Neural progenitor cell (in vitro differentiated cells): ENCODE results near the gene FSTL5. TPM values are rescaled to one million over a fixed set of nuclear protein-coding genes. Genes with fewer than 3 reads are reported as not detected.

Source experiments
- DNase-seq: peaks from one replicate; pipeline ENCODE4 v3.0.0-alpha.2; 2016; ENCODE audit warnings: low spot score
- H2AFZ ChIP-seq: fragments of 200-600 bp; sonication (generic); replicated peaks from 2 replicates; pipeline ENCODE4 v1.6.1; 2016; ENCODE audit warnings: antibody characterized with exemption
- H3F3A ChIP-seq: fragments of 200-600 bp; sonication (generic); 2 replicates; pipeline ENCODE4 v1.6.1; 2016; ENCODE audit warnings: antibody characterized with exemption, low read depth
- H3K27ac ChIP-seq: fragments of 200-600 bp; sonication (generic); 2 replicates; pipeline ENCODE4 v1.5.1; 2016; ENCODE audit warnings: mild to moderate bottlenecking
- H3K27me3 ChIP-seq: fragments of 200-600 bp; sonication (generic); 2 replicates; pipeline ENCODE4 v1.6.1; 2016; ENCODE audit warnings: mild to moderate bottlenecking, moderate library complexity
- H3K36me3 ChIP-seq: fragments of 200-600 bp; sonication (generic); 2 replicates; pipeline ENCODE4 v1.5.1; 2016
- H3K4me1 ChIP-seq: fragments of 200-600 bp; sonication (generic); 2 replicates; pipeline ENCODE4 v1.6.1; 2016; ENCODE audit warnings: mixed run types
- H3K4me2 ChIP-seq: fragments of 200-600 bp; sonication (generic); 2 replicates; pipeline ENCODE4 v1.6.1; 2016
- H3K4me3 ChIP-seq: fragments of 200-600 bp; sonication (generic); 2 replicates; pipeline ENCODE4 v1.5.1; 2016
- H3K79me2 ChIP-seq: fragments of 200-600 bp; sonication (generic); 2 replicates; pipeline ENCODE4 v1.6.1; 2016; ENCODE audit warnings: low read depth
- H3K9ac ChIP-seq: fragments of 200-600 bp; sonication (generic); 2 replicates; pipeline ENCODE4 v1.6.1; 2016
- H3K9me3 ChIP-seq: fragments of 200-600 bp; sonication (generic); 2 replicates; pipeline ENCODE4 v1.5.1; 2016; ENCODE audit warnings: low read depth
- H4K20me1 ChIP-seq: fragments of 200-600 bp; sonication (generic); 2 replicates; pipeline ENCODE4 v1.6.1; 2016; ENCODE audit warnings: low read depth
- H3K27ac Mint-ChIP-seq: 3 replicates; pipeline ENCODE4 v1.8.0; 2021; ENCODE audit warnings: mixed read lengths
- H3K27me3 Mint-ChIP-seq: 2 replicates; pipeline ENCODE4 v1.8.0; 2022; ENCODE audit warnings: low read depth, mild to moderate bottlenecking, inconsistent platforms, moderate library complexity, mixed read lengths; ENCODE audit not compliant: insufficient read depth
- H3K36me3 Mint-ChIP-seq: 3 replicates; pipeline ENCODE4 v1.8.0; 2021; ENCODE audit warnings: mixed read lengths
- H3K4me1 Mint-ChIP-seq: 3 replicates; pipeline ENCODE4 v1.8.0; 2021; ENCODE audit warnings: mixed read lengths
- H3K4me3 Mint-ChIP-seq: 3 replicates; pipeline ENCODE4 v1.8.0; 2021; ENCODE audit warnings: mild to moderate bottlenecking, moderate library complexity, mixed read lengths
- H3K9me3 Mint-ChIP-seq: 3 replicates; pipeline ENCODE4 v1.8.0; 2020; ENCODE audit warnings: mixed read lengths
- EZH2 ChIP-seq: fragments of 200-600 bp; sonication (generic); IDR thresholded peaks from 2 replicates; pipeline ENCODE4 v1.6.1; 2017; ENCODE audit warnings: antibody characterized with exemption, mild to moderate bottlenecking, moderate library complexity
- EZH2phosphoT487 ChIP-seq: fragments of 200-600 bp; sonication (generic); IDR thresholded peaks from 2 replicates; pipeline ENCODE4 v1.6.1; 2017; ENCODE audit warnings: antibody characterized with exemption
- total RNA-seq: library from RNA; depleted of rRNA; stranded (reverse); fragments of >200 nt; gene quantifications from 2 replicates; pipeline ENCODE4 v1.2.3, GENCODE V29; 2015; ENCODE audit warnings: low replicate concordance
- TF ChIP-seq, protein P1 (sequence below): fragments of 200-600 bp; sonication (generic); IDR thresholded peaks from 2 replicates; pipeline ENCODE4 v1.5.1; 2017; ENCODE audit warnings: antibody characterized with exemption, mild to moderate bottlenecking

The FSTL5 gene
- total RNA-seq, 1 donor from 2014 or later: not detected

DNA sequence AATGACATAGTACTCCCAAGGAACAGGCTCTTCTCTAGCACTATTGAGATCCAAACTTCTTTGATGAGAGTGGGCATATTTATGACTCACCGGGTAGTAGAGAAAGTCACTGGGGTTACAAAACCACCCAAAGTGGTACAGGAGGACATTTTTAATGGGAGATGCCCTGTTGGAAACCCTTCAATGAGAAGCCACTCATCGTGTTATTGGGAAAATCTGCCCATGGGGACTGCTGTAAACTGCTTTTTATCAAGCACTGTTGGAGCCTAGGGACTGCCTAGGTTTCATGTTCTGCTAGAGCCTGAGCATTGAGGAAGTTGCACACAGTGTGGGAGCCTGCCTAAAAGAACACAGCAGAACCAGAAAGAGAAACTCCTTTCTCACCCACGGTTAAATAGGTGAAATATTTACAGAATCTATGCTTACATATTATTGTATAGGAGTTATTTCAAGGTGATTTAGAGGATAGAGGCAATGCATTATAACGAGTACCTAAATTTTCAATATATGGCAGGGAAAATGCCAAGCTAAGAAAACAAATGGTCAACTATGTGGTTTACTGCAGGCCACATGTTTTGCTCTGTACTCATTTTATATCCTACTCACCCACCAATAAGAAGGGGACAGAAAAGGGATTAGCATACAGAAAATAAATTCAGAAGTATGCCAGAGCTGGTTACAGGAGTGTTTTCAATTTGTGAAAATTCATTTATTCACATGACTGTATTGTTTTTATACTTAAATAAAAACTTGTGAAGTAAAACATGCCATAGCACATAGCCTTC is 559.1 kb downstream of the FSTL5 start:
- H3K9ac ChIP-seq: no peak overlapping the region
- Mint-ChIP-seq H3K4me1 (no peaks in the 10 kb centered on the region), H3K9me3 (no peaks in the 10 kb centered on the region), H3K27me3 (no peaks in the 10 kb centered on the region), H3K27ac (no peak overlapping the region), H3K4me3 (no peak overlapping the region), H3K36me3 (no peaks in the 10 kb centered on the region)
- H3F3A ChIP-seq: no peaks in the 10 kb centered on the region
- peak overlapping the region; percentile 1 for H2AFZ ChIP-seq
- H4K20me1 ChIP-seq: no peaks in the 10 kb centered on the region
- H3K4me2 ChIP-seq: no peak overlapping the region
- H3K9me3 ChIP-seq: no peaks in the 10 kb centered on the region
- no peak overlapping the region for H3K4me3 ChIP-seq
- H3K27me3 ChIP-seq: no peaks in the 10 kb centered on the region
- no peak for TF ChIP-seq EZH2phosphoT487
- TF ChIP-seq, protein P1, sequence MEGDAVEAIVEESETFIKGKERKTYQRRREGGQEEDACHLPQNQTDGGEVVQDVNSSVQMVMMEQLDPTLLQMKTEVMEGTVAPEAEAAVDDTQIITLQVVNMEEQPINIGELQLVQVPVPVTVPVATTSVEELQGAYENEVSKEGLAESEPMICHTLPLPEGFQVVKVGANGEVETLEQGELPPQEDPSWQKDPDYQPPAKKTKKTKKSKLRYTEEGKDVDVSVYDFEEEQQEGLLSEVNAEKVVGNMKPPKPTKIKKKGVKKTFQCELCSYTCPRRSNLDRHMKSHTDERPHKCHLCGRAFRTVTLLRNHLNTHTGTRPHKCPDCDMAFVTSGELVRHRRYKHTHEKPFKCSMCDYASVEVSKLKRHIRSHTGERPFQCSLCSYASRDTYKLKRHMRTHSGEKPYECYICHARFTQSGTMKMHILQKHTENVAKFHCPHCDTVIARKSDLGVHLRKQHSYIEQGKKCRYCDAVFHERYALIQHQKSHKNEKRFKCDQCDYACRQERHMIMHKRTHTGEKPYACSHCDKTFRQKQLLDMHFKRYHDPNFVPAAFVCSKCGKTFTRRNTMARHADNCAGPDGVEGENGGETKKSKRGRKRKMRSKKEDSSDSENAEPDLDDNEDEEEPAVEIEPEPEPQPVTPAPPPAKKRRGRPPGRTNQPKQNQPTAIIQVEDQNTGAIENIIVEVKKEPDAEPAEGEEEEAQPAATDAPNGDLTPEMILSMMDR: no peak
- no peak for TF ChIP-seq EZH2
- no peaks in the 10 kb centered on the region for H3K79me2 ChIP-seq
- H3K27ac ChIP-seq: no peak overlapping the region
- no peaks in the 10 kb centered on the region for H3K36me3 ChIP-seq
- no peaks in the 10 kb centered on the region for H3K4me1 ChIP-seq
- DNase-seq: no peak

DNA sequence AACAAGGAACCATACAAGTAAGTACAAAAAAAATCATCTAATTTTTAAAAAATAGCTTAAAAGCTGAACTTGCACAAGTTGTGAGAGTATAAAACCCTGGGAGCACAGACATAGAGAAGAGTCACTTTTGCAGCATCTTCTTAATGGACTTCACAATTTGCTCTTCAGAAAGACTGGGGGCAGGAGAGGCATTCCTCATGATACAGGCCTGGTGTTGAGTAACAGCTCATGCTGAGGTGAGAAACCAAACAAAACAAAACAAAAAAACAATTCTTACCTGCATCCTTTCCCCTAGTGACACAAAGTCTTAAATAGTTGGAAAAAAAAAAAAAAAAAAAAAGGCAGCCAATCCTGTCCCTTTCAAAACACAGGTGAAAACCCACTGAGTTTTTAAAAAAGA is 562.8 kb downstream of the FSTL5 start:
- Histone ChIP-seq H3K79me2 (no peaks in the 10 kb centered on the region), H3K9me3 (no peaks in the 10 kb centered on the region), H3F3A (no peaks in the 10 kb centered on the region), H3K27ac (no peak overlapping the region), H3K9ac (no peak overlapping the region), H3K4me3 (no peak overlapping the region), H3K36me3 (no peaks in the 10 kb centered on the region), H4K20me1 (no peaks in the 10 kb centered on the region), H2AFZ (peak overlapping the region; percentile 13), H3K4me2 (no peak overlapping the region), H3K4me1 (no peaks in the 10 kb centered on the region), H3K27me3 (no peaks in the 10 kb centered on the region)
- no peak for DNase-seq
- H3K4me3 Mint-ChIP-seq: no peak overlapping the region
- H3K4me1 Mint-ChIP-seq: no peaks in the 10 kb centered on the region
- peaks cover 2% of the 10 kb centered on the region for H3K27me3 Mint-ChIP-seq
- TF ChIP-seq EZH2phosphoT487 (no peak), EZH2 (no peak)
- TF ChIP-seq, protein P1: no peak
- no peaks in the 10 kb centered on the region for H3K36me3 Mint-ChIP-seq
- no peaks in the 10 kb centered on the region for H3K9me3 Mint-ChIP-seq
- no peak overlapping the region for H3K27ac Mint-ChIP-seq

DNA sequence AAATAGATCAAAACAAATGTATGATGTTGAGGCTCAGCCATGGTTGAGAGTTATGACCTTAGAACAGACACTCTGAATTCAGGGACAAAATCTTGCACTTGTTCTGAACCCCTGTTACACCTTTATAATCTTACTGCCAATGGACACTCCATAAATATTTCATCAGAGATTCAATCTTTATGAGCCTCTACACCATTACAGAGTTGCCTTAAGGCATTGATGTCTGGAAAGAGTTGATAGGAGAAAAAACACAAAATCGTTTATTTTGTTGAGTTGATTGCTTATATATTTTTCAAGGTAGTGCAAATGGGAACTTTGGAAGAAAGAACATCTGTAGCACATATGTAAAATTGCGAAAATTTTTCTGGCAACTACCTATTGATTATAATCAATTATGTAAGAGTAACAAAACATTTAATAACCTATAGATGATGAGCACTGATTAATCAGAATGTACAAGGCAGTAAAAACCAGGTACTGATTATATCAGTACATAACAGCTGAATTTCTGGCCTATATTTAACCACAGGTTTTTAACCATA is 568.5 kb downstream of the FSTL5 start:
- Histone ChIP-seq H3K4me1 (no peaks in the 10 kb centered on the region), H3K9ac (no peak overlapping the region), H3K9me3 (no peaks in the 10 kb centered on the region), H3K36me3 (no peaks in the 10 kb centered on the region), H4K20me1 (no peaks in the 10 kb centered on the region), H3F3A (no peaks in the 10 kb centered on the region), H3K27ac (no peak overlapping the region), H3K79me2 (no peaks in the 10 kb centered on the region), H3K27me3 (no peaks in the 10 kb centered on the region), H3K4me2 (no peak overlapping the region), H3K4me3 (no peak overlapping the region), H2AFZ (no peak overlapping the region)
- H3K9me3 Mint-ChIP-seq: no peaks in the 10 kb centered on the region
- H3K36me3 Mint-ChIP-seq: no peaks in the 10 kb centered on the region
- TF ChIP-seq, protein P1: no peak
- no peak for TF ChIP-seq EZH2
- TF ChIP-seq EZH2phosphoT487: no peak
- DNase-seq: no peak
- peaks cover 2% of the 10 kb centered on the region for H3K27me3 Mint-ChIP-seq
- no peaks in the 10 kb centered on the region for H3K4me1 Mint-ChIP-seq
- H3K4me3 Mint-ChIP-seq: no peak overlapping the region
- no peak overlapping the region for H3K27ac Mint-ChIP-seq
